H7 (cell line): Measurements from ENCODE around the gene STK32B. TPM values are rescaled to one million over a fixed set of nuclear protein-coding genes. Genes with fewer than 3 reads are reported as not detected.
"Not testable (repeated sequence)": the region's sequence is repeated elsewhere in the genome, so short reads cannot be mapped to it uniquely, and the experiment has no call there.

Source experiments
- DNase-seq: peaks from one replicate; pipeline ENCODE4 v3.0.0; 2012
- H3K27me3 ChIP-seq: 2 replicates; pipeline ENCODE4 v1.6.0; 2011; ENCODE audit warnings: mild to moderate bottlenecking, low read length; ENCODE audit not compliant: control insufficient read depth, insufficient read depth
- H3K36me3 ChIP-seq: replicated peaks from 2 replicates; pipeline ENCODE4 v1.5.1; 2011; ENCODE audit warnings: low read length; ENCODE audit not compliant: control insufficient read depth, insufficient read depth
- H3K4me3 ChIP-seq: 2 replicates; pipeline ENCODE4 v1.5.1; 2011; ENCODE audit warnings: low read depth, mild to moderate bottlenecking, control low read depth, low read length, moderate library complexity; ENCODE audit not compliant: insufficient read depth
- total RNA-seq: library from RNA; depleted of rRNA; stranded (reverse); fragments of >200 nt; shearing (Covaris generic); gene quantifications from 2 replicates; pipeline ENCODE4 v1.2.3, GENCODE V29; 2014

The STK32B gene
- total RNA-seq, 1 experiment from 2014 or later: 2.8 TPM

- no peaks in the 10 kb centered on the region for H3K36me3 ChIP-seq
- no peaks in the 10 kb centered on the region for H3K27me3 ChIP-seq
- H3K4me3 ChIP-seq: no peak overlapping the region
- DNase-seq: peak; percentile 17
Measured at GRCh38 chr4:5423670-5424069, 372.4 kb downstream of the STK32B start.

GRCh38 chr4:5424211-5424610 is 372.9 kb downstream of the STK32B start:
- H3K27me3 ChIP-seq: no peaks in the 10 kb centered on the region
- H3K36me3 ChIP-seq: no peaks in the 10 kb centered on the region
- no peak overlapping the region for H3K4me3 ChIP-seq
- no peak for DNase-seq

GRCh38 chr4:5424901-5425300 is 373.6 kb downstream of the STK32B start:
- Histone ChIP-seq H3K27me3 (no peaks in the 10 kb centered on the region), H3K4me3 (no peak overlapping the region), H3K36me3 (no peaks in the 10 kb centered on the region)
- DNase-seq: no peak

- no peak overlapping the region for H3K4me3 ChIP-seq
- DNase-seq: no peak
- no peaks in the 10 kb centered on the region for H3K36me3 ChIP-seq
- H3K27me3 ChIP-seq: no peaks in the 10 kb centered on the region
Measured at GRCh38 chr4:5429747-5430146, 378.5 kb downstream of the STK32B start.

- no peaks in the 10 kb centered on the region for H3K36me3 ChIP-seq
- DNase-seq: no peak
- no peak overlapping the region for H3K4me3 ChIP-seq
- H3K27me3 ChIP-seq: no peaks in the 10 kb centered on the region
Measured at GRCh38 chr4:5433196-5433595, 381.9 kb downstream of the STK32B start.

- Histone ChIP-seq H3K36me3 (no peaks in the 10 kb centered on the region), H3K27me3 (no peaks in the 10 kb centered on the region), H3K4me3 (no peak overlapping the region)
- DNase-seq: peak; percentile 51
Measured at GRCh38 chr4:5435201-5435600, 383.9 kb downstream of the STK32B start.

GRCh38 chr4:5435823-5436222 is 384.5 kb downstream of the STK32B start:
- Histone ChIP-seq H3K27me3 (no peaks in the 10 kb centered on the region), H3K36me3 (no peaks in the 10 kb centered on the region), H3K4me3 (no peak overlapping the region)
- no peak for DNase-seq

- not testable (repeated sequence) for H3K27me3 ChIP-seq, H3K36me3 ChIP-seq, DNase-seq
- peak overlapping the region; percentile 10 for H3K4me3 ChIP-seq
Measured at GRCh38 chr4:5443976-5444802, 392.9 kb downstream of the STK32B start.

- H3K27me3 ChIP-seq: no peaks in the 10 kb centered on the region
- H3K36me3 ChIP-seq: no peaks in the 10 kb centered on the region
- DNase-seq: no peak
- H3K4me3 ChIP-seq: no peak overlapping the region
Measured at GRCh38 chr4:5444918-5445517, 393.7 kb downstream of the STK32B start.

- Histone ChIP-seq H3K4me3 (no peak overlapping the region), H3K27me3 (no peaks in the 10 kb centered on the region), H3K36me3 (no peaks in the 10 kb centered on the region)
- no peak for DNase-seq
Measured at GRCh38 chr4:5446595-5447226, 395.4 kb downstream of the STK32B start.

GRCh38 chr4:5447755-5448154 is 396.5 kb downstream of the STK32B start:
- Histone ChIP-seq H3K36me3 (no peaks in the 10 kb centered on the region), H3K4me3 (no peak overlapping the region), H3K27me3 (no peaks in the 10 kb centered on the region)
- no peak for DNase-seq

GRCh38 chr4:5448221-5448620 is 396.9 kb downstream of the STK32B start:
- no peaks in the 10 kb centered on the region for H3K36me3 ChIP-seq
- H3K4me3 ChIP-seq: no peak overlapping the region
- no peak for DNase-seq
- no peaks in the 10 kb centered on the region for H3K27me3 ChIP-seq

- Histone ChIP-seq H3K36me3 (no peaks in the 10 kb centered on the region), H3K27me3 (no peaks in the 10 kb centered on the region), H3K4me3 (no peak overlapping the region)
- DNase-seq: no peak
Measured at GRCh38 chr4:5451243-5451642, 400.0 kb downstream of the STK32B start.

GRCh38 chr4:5452156-5452555 is 400.9 kb downstream of the STK32B start:
- no peaks in the 10 kb centered on the region for H3K27me3 ChIP-seq
- no peak overlapping the region for H3K4me3 ChIP-seq
- DNase-seq: no peak
- H3K36me3 ChIP-seq: no peaks in the 10 kb centered on the region

- no peak overlapping the region for H3K4me3 ChIP-seq
- DNase-seq: no peak
- no peaks in the 10 kb centered on the region for H3K36me3 ChIP-seq
- H3K27me3 ChIP-seq: no peaks in the 10 kb centered on the region
Measured at GRCh38 chr4:5455003-5455585, 403.8 kb downstream of the STK32B start.
